NAMALWA (cell line): ENCODE results near the gene COMMD3.
"Not testable (repeated sequence)": the region's sequence is repeated elsewhere in the genome, so short reads cannot be mapped to it uniquely, and the experiment has no call there.

Experiments
- DNase-seq: peaks from one replicate; pipeline ENCODE4 v3.0.0-alpha.2; 2015; ENCODE audit warnings: low spot score

COMMD3 gene

DNA sequence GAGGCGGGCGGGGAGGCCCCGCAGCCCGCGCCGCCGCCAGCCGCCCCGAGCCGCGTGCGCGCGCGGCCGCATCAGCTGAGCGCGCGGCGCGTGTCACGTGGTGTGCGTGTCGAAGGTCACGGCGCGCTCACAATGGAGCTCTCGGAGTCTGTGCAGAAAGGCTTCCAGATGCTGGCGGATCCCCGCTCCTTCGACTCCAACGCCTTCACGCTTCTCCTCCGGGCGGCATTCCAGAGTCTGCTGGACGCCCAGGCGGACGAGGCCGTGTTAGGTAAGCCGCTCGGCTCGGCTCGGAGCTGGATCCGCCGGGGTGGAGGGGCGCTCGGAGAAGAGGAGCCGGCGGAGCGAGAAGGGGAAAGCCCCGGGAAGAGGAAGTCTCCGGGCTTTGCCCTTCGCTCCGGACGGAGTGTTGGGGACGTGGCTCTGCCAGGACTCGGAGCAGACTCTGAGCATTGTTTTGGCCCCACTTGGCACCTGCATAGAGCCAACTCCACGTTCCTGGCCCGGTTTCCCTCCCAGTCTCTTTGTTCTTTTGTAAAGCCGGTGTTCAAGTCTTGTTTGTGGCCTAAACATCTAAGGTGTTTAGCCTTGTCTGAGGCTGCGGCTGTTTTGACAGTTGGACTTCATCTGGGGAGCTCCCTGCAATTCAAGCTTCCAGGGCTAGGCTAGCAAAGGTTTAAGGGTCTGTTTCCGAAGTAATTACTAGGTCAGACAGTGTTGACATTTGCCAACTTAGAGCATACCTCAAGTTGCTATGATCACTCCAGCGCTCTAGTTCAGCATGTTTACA, at the start of gene COMMD3:
TSS of gene COMMD3 (plus strand) at position 103 of the 790 bp plus-strand sequence. CDS start at position 133, 30 bp downstream.
- peak; percentile 86 for DNase-seq

DNA sequence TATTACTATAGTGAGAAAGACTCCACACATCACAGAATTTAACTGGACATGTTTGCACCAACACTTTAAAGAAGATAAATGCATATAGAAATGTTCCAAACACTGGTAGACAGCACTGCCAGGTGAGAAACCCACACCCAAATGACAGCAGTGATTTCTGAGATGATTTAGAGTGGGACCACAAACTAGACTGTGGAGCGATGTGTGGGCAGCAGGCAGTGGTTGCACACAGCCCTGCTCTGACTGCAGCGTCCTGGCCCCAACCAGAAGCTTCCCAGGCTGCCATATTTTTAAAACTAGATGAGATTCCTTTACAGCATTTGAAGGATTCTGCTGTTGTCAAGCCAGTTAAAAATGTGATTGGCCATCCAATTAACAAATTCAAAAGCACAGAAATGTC, 47.7 kb upstream of the COMMD3 start:
- DNase-seq: no peak

DNA sequence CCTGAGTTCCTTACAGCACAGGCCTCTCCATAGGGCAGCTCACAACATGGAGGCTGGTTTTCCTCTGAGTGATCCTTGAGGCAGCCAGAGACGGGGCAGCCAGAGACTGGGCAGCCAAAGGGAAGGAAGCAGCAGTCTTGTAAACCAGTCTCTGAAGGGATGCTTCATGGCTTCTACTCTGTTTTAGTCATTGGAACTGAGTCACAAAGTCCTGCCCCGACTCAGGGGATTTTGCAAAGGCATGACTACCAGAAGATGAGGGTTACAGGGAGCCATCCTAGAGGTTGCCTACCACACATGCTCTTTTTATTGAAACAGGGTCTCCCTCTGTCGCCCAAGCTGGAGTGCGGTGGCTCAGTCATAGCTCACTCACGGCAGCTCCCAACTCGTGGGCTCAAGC, 44.4 kb upstream of the COMMD3 start:
- no peak for DNase-seq

DNA sequence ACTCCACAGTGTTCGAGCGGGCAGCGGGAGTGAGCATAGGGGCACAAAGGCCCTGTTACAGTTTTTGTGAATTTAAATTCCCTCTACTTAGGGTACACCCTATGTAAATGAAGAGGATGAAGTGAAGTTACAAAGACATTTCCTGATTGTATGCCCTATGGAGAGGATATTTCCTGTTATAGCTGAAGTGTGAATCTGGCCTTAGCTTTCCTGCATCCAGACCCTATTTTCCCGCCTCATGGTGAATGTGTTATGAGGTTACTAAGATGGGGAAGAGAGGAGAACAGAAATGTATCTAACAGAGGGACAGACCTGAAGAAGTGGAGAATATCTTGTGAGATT, 37.8 kb upstream of the COMMD3 start:
- DNase-seq: no peak

DNA sequence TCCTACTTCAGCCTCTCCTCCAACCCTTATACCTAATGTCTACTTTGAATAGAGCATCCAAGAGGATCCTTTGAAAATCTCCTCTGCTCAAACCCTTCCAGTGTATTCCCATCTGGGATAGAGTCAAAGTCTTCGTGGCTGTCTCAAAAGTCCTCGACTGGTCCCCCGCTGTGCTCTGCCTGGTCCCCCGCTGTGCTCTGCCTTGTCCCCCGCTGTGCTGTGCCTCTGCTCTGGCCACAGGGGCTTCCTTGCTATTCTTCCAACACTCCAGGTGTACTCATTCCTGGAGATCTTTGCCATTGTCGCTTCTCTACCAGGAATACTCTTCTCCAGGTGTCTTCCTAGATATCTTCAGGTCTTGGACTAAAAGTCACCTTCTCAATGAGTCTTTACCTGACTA, 36.1 kb upstream of the COMMD3 start:
- DNase-seq: no peak

DNA sequence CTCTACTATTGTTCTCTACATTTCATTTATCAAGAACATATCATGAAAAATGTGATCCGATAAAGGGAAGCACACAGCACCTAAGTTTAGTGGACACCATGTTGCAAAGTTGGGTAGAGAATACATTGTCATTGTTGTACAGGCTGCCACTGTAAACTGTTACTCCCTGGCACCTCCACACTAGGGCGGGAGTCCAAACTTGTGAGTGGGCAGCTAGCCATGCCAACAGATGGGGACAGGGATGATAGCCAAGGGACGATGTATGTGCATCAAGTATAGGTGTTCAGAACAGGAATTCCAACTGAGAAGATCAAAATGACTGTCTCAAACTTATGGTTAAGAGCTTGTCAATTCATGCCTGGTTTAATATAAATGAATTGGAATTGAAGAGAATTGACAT, 31.1 kb upstream of the COMMD3 start:
- no peak for DNase-seq

DNA sequence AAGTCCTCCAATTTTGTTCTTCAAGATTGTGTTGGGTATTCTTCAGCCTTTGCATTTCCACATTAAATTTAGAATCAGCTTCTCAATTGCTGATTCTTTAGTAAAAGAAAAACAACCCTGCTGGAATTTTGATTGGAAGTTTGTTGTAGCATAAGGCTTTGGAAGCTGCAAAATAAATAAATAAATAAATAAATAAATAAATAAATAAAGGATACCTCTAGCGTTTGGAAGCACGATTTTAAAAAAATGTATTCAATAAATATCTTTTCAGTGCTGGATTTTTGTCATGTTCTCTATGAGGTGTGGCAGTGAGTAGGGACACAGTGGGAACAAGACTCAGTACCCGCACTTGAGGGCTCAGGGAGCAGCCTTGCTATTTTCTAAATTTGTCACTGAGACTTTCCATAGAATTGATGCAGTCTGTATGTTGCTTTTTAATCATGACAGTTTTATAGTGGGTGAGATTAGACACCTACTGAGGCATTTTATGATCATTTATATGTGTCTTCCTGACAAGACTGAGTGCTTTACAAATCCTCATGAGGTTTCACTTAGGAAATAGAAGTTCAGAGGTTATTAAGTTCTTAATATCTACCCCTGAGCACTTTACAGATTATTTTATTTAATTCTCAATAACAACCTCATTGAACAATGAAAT, 22.3 kb upstream of the COMMD3 start:
- no peak for DNase-seq

DNA sequence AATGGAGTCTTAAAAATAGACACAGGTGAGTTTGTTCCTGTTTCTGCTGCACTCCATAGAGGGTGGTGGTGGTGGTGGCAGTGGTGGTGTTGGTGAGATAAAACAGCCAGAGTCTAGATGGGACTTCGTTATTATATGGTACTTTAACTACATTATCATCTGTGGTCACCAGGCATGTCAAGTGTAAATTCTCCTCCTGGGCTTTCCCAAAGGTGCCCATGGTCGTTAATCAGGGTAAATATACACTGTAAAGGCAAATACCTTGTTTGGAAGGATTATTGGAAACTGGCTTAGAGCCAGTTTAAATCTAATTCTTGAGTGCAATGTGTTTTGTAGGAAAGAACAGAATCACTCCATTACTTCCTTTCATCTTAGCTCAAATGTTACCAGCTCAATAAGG, 21.5 kb upstream of the COMMD3 start:
- DNase-seq: no peak

DNA sequence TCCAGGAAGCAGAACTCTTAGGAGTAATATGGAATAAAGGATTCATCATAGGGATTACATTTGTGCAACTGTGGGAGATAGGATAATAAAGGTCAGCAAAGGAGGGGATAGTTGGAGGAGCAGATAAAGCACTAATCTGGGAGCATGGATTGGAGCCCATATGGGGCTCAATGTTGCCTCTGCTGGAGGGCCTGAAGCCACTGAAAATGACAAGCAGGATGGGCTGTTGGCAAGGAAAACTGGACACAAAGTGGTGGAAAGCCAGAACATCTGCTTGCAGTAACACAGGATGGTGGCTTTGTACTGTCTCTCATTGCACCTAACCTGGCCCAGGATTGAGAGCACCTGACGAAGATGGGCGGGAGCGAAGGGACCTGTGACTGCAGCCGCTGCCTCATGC, 15.0 kb upstream of the COMMD3 start:
- DNase-seq: no peak

DNA sequence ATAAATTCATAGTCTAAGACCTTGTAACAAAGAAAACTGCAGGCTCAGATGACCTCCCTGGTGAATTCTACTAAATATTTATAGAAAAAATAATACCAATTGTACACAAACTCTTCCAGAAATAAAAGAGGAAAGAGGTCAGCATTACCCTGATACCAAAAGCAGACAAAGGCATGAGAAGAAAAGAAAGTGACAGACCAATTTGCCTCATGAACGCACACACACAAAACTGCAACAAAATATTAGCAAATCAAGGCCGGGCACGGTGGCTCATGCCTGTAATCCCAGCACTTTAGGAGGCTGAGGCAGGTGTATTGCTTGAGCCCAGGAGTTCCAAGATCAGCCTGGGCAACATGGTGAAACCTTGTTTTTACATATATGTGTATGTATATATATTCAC, 12.7 kb upstream of the COMMD3 start:
- no peak for DNase-seq

DNA sequence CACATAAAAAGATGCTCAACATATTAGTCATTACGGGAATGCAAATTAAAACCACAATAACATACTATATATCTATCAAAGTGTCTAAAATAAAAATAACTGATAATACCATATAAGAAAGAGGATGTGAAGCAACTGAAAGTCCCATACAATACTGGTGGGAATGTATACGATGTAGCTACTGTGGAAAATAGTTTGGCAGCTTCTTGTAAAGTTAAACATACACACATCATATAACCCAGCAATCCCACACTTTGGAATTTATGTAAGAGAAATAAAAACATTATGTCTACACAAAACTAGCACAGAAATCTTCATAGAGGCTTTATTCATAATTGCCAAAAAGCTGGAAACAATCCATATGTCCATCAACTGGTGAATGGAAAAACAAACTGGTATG, 10.5 kb upstream of the COMMD3 start:
- DNase-seq: no peak

DNA sequence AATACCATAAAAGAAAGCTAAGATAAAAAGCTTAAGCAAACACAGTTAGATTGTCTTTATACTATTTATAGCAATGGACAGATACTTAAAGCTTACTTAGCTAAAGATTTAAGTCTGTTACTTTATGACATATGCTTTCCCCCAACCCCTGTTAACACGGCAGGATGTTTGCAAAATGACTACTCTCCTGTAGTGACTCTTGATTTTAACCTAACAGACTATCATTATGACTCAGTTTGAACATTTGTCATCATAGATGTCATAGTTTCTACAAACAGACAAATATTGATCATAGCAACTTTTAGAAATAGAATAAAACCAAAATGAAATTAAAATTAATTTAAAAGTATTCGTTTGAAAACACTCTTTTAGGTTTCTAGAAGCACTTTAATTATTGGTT, 7.8 kb upstream of the COMMD3 start:
- DNase-seq: no peak

DNA sequence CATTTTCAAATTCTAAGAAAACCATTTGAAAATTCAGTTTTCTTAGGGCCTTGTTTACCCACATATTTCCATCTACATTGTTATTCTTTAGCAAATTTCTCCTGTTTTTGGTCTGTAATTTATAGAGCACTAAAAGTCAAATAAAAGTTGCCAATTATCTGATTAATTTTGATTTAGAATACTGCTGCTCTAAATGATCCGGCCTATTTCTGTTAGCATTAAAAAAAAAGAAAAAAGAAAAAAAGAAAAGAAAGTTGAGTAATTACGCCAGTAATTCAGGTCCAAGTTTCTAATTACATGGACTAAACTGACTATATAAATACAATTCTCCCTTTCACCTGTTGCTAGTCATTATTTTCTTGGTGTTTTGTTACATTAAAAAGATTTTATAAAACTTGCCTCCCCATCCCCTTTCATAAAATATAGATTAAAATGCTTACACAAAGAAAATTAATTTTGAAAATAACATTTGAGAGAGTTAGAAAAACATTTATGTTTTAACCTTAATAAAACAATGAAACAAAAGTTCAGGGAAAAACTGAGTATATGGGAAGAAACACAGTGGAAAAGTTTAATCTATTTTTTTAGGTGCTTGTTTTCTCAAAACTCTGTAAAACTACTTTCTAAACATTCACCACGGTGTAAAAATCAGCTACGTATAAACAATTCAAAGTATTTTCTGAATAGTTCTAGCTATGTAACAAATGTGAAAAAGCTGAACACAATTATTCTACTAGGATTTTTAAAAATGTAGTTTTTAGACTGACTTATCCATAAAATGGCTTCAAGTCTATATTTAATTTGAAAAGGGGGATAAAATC, 6.8 kb upstream of the COMMD3 start:
- no peak for DNase-seq

DNA sequence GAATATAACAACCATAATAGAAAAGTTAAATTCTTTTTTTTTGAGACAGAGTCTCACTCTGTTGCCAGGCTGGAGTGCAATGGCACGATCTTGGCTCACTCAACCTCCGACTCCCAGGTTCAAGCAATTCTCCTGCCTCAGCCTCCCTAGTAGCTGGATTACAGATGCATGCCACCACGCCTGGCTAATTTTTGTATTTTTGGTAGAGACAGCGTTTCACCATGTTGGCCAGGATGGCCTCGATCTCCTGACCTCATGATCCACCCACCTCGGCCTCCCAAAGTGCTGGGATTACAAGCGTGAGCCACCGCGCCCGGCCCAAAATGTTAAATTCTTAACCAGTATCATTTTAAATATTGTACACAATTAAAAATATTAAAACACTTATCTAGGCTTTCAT, 6.2 kb upstream of the COMMD3 start:
- not testable (repeated sequence) for DNase-seq

DNA sequence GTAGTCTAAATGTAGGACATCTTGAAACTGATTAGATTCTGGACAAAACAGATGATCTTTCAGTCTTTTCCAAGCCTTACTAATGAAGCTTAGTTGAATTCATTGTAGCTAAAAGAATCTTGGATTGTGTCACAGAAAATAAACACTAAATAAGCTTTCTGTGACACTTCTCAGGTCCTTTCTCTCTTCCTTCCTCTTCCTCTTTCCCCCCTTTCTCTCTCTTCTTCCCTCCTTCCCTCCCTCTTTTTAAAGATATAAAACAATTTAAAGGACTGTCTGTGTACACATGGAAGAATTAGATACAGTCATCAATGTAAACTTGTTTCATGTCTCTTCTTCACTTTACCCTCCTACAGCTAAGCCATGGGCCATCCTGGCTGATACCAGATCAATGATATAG, 5.3 kb upstream of the COMMD3 start:
- DNase-seq: no peak

DNA sequence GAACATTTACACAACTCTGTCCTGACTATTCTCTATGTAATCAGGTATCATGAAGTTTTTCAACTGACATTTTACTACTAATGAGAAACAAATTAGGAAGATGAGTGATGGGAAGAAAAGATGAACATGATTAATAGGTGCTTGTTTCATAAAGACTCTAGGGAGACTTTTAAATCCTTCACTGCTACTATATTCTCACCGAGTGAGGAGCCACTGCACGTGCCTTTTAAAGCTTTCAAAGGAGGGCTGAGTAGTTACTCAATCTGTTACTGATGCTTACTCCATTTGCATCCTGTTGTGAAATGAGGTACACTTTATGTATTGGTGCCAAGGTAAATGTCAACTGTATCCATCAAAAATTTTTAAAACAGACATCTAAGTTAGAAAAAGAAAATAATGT, 1.3 kb upstream of the COMMD3 start:
- peak; percentile 47 for DNase-seq

DNA sequence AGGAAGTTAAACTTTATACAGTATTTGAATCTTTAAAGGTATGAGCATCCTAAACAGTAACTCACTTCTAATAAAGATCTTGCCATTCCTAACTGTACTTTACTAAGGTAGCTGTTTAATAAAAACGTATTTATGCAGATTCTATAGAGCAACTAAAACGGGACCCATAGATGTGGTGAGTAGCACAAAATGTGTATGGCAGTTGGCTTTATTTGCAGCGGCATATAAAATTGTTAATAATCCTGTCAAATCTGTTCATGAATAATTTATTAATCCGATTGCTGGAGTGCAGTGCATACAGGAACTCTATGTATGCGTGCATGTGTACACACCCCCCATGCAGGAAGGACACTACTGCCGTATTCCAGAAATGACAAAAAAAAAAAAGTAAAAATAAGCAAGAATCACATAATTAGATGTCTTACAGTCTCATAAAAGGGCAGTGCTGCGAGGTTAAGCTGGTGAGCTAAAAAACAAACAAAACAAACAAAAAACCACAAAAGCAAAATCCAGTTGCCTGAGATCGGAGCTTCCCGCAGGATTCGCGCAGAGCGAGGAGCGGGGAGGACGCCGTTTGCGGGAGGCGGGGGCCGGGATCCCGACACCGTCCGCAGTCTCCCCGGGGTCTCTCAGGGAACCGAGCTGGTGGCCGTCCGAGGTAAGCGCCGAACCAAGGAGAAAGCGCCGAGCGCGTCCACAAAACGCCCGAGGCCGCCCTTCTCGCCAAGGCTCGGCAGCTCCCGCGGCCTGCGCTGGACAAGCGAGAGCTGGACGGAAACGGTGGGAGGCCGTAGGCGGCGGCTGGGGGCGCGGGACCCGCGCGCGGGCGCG, 518 bp upstream of the COMMD3 start:
- peak; percentile 22 for DNase-seq

DNA sequence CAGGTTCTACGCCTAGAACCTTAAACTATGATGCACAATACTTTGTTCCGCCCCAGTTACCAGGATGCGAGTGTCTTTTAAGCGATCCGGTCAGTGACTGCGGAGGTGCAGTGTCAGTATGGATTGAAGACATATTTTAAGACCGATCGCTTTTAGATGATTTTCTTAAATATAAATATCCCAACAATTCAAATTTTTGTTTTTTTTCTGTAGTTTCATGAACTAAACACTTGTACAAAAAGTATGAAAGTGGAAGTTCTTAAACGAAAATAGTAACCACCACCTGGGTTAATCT, 835 bp downstream of the COMMD3 start:
- DNase-seq: no peak

DNA sequence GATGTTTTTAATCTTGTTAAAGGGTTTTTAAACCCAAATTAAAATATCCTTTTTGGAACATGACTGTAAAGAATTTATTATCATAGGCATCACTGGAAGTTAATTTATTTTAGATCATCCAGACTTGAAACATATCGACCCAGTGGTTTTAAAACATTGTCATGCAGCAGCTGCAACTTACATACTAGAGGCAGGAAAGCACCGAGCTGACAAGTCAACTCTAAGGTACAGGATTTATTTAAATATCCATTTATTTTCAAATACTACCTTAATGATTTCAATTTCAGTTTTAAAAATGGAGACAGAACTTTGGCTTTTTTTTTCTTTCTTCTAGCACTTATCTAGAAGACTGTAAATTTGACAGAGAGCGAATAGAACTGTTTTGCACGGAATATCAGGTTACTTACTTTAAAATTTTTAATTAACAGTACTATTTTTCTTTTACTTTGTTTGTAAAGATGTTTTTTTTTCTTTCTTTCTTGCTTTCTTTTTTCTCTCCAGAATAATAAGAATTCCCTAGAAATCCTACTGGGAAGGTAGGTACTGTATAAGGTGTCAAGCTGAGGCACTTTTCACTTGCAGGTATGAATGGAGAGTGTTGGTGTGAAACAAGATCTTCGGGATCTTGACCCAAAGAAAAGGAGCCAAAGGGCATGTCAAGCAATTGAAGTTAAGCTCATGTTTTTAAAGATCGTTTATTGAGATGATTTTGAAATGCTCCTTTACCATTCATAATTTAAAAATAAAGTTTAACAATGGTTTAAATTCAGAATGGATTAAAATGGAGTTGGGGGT, 1.8 kb downstream of the COMMD3 start:
- peak; percentile 48 for DNase-seq

DNA sequence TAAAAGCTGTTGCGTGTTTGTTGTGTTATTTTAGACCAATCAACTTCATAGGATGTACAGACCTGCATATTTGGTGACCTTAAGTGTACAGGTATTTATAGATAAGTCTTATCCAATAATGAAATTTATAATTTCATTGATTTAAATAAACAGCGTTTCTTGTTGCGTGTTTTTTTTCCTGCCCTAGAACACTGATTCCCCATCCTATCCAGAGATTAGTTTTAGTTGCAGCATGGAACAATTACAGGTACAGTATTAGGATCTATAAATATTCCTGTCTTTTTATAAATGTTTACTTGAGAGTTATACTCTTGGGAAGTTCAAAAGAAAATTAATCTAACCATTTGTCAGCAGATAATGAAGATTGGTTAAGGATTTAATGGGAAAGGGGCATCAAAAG, 2.6 kb downstream of the COMMD3 start:
- no peak for DNase-seq

DNA sequence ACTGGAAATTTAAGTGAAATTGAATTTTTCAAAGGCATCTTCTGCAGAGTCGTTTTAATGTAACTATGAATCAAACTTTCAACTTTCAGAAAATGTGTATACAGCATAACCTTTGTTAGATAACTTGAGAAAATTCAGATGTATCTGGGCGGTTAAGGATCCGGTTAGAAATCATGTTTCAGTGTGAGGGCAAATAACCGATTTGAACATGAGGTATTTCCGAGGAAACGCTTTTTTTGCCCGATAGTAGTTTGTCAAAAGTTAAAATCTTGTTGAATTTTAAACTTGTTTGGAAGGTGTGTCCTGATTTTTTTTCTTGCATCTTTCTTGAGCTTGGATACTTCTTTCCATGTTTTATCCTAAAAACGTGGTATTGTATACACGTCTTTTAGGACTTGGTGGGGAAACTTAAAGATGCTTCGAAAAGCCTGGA, 3.4 kb downstream of the COMMD3 start:
- DNase-seq: peak; percentile 11
